GM12878 (cell line): ENCODE results near the gene ODC1. TPM values are rescaled to one million over a fixed set of nuclear protein-coding genes. Genes with fewer than 3 reads are reported as not detected.

Experiments used
- BMI1 ChIP-seq: fragments of 450-650 bp; IDR thresholded peaks from 2 replicates; pipeline ENCODE4 v1.6.1; 2016; ENCODE audit warnings: mild to moderate bottlenecking, moderate library complexity, borderline replicate concordance
- CTCF ChIP-seq, 3 experiments: IDR thresholded peaks in 2 of 3; conservative IDR thresholded peaks in 1 of 3; 2 replicates each; pipeline ENCODE4 v1.5.1; 2011; ENCODE audit warnings: low read depth in 3 of 3, low read length in 3 of 3, mild to moderate bottlenecking in 3 of 3, control low read depth in 2 of 3, moderate library complexity in 2 of 3, inconsistent platforms in 1 of 3, mixed read lengths in 1 of 3; ENCODE audit not compliant: control insufficient read depth in 2 of 3, insufficient read depth in 1 of 3; ENCODE audit errors: extremely low read depth in 1 of 3
- E2F8 ChIP-seq: fragments of 450-650 bp; IDR thresholded peaks from 2 replicates; pipeline ENCODE4 v1.6.1; 2018; ENCODE audit warnings: mild to moderate bottlenecking, low read depth, moderate library complexity; ENCODE audit not compliant: partially characterized antibody
- HDAC2 ChIP-seq: fragments of 200-600 bp; sonication (generic); IDR thresholded peaks from 2 replicates; pipeline ENCODE4 v1.6.1; 2017
- HSF1 ChIP-seq: fragments of 150-350 bp; IDR thresholded peaks from 2 replicates; pipeline ENCODE4 v1.6.1; 2014; ENCODE audit warnings: mild to moderate bottlenecking, low read depth, low read length
- IRF4 ChIP-seq: IDR thresholded peaks from 2 replicates; pipeline ENCODE4 v1.6.1; 2011; ENCODE audit warnings: low read depth, low read length
- JUND ChIP-seq: IDR thresholded peaks from 2 replicates; pipeline ENCODE4 v1.6.1; 2012; ENCODE audit warnings: low read depth, mild to moderate bottlenecking, low read length, improper control_type of control experiment, moderate library complexity
- MEF2A ChIP-seq: IDR thresholded peaks from 2 replicates; pipeline ENCODE4 v1.6.1; 2011; ENCODE audit warnings: low read depth, mild to moderate bottlenecking, low read length, moderate library complexity; ENCODE audit not compliant: insufficient read depth
- MYB ChIP-seq: fragments of 150-350 bp; IDR thresholded peaks from 2 replicates; pipeline ENCODE4 v1.6.1; 2014; ENCODE audit warnings: mild to moderate bottlenecking, low read depth, low read length, borderline replicate concordance
- RB1 ChIP-seq: fragments of 450-650 bp; formaldehyde crosslinking; IDR thresholded peaks from 2 replicates; pipeline ENCODE4 v1.6.1; 2017; ENCODE audit warnings: mild to moderate bottlenecking, borderline replicate concordance
- SPI1 ChIP-seq: IDR thresholded peaks from 2 replicates; pipeline ENCODE4 v1.6.1; 2011; ENCODE audit warnings: low read depth, mild to moderate bottlenecking, low read length, moderate library complexity, borderline replicate concordance; ENCODE audit not compliant: insufficient read depth
- ZBED1 ChIP-seq: IDR thresholded peaks from 2 replicates; pipeline ENCODE4 v1.6.1; 2016; ENCODE audit warnings: borderline replicate concordance
- ZNF274 ChIP-seq: IDR thresholded peaks from one replicate; pipeline ENCODE4 v1.8.0; 2011; ENCODE audit not compliant: insufficient read length, insufficient read depth
- ZNF622 ChIP-seq: fragments of 450-650 bp; IDR thresholded peaks from 2 replicates; pipeline ENCODE4 v1.6.1; 2017; ENCODE audit warnings: mild to moderate bottlenecking, inconsistent platforms
- ZSCAN29 ChIP-seq: fragments of 450-650 bp; IDR thresholded peaks from 2 replicates; pipeline ENCODE4 v1.6.1; 2017; ENCODE audit warnings: mild to moderate bottlenecking, moderate library complexity
- polyA plus RNA-seq, 11 experiments: library from polyadenylated mRNA; depleted of rRNA in 4 of 11; unstranded in 6 of 11; stranded (reverse) in 5 of 11; fragments of >200 nt; fragmentation: Nextera tagmentation in 4 of 11; fragmentation: Illumina TruSeq in 1 of 11; extraction: Ambion mirVana in 4 of 11; extraction: Trizol in 1 of 11; gene quantifications; 1 replicate in 1 of 11; 2 replicates in 10 of 11; pipeline versions ENCODE4 v1.2.1 to v1.2.3, GENCODE V29; 2011 to 2016; ENCODE audit warnings: inconsistent platforms in 2 of 11, missing spikeins in 2 of 11, low read depth in 1 of 11
- total RNA-seq, 4 experiments: library from RNA; depleted of rRNA in 3 of 4; stranded (reverse); fragments of >200 nt in 3 of 4; fragmentation: Illumina TruSeq in 1 of 4; extraction: Trizol in 1 of 4; gene quantifications; 2 replicates each; pipeline versions ENCODE4 v1.2.1 to v1.2.3, GENCODE V29; 2013 to 2021
- TF ChIP-seq, protein P1 (sequence below): IDR thresholded peaks from 2 replicates; pipeline ENCODE4 v1.6.1; 2012; ENCODE audit warnings: low read depth, low read length, improper control_type of control experiment
- TF ChIP-seq, protein P2 (sequence below): IDR thresholded peaks from 2 replicates; pipeline ENCODE4 v1.6.1; 2012; ENCODE audit warnings: low read length, inconsistent platforms
- TF ChIP-seq, protein P3 (sequence below): IDR thresholded peaks from 2 replicates; pipeline ENCODE4 v1.6.1; 2011; ENCODE audit warnings: low read depth, mild to moderate bottlenecking, low read length, moderate library complexity, borderline replicate concordance; ENCODE audit errors: extremely low read depth

Gene ODC1
- total and polyA plus RNA-seq, 10 of the 15 experiments (the other 5 are each of a cell fraction or from before 2014, with no cell fraction given): 68.5 to 441 (median 340) TPM

DNA sequence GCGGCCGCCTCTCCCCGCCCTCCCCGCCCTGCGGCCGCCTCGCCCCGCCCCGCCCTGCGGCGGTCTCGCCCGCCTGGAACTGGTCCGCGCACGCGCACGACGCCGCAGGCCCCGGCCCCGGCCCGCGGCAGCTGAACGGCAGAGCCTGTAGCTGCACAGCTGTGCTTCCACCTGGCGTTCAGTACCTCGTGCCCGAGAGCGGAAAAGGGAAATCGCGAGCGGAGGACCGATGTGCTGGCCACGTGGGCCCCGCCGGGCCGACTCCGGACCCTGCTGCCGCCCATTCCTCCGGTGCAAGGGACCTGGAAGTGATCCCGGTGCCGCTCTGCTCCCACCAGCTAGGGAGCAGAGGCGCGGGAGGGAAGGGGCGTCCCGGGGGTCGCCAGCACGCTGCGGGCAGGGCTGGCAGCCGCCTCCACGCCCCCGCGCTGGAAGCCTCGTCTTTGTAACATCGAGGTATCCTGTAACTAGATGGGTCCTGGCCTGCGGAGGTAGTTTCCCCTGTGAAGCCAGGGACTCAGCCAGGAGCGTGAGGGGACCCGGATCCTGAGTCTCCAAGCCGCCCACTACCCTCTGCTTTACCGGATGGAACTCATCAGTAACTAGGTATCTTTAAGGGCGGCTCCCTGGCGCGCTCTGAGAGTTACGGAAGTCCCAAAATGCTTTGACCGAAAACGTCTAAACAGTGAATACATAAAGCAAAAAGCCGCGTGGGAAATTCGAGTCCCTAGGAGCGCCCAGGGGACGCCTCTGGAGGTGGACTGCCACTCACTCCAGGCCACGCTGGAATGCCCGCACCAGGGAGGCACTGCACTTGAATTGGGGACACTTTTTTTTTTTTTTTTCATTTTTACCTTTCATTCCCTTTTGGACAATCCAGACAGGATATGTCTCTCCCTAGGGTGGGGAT lies 704 bp upstream of the ODC1 start (continued):
- TF ChIP-seq, protein P1, sequence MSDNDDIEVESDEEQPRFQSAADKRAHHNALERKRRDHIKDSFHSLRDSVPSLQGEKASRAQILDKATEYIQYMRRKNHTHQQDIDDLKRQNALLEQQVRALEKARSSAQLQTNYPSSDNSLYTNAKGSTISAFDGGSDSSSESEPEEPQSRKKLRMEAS: peak; percentile 99
- TF ChIP-seq MEF2A (no peak), ZSCAN29 (no peak), MYB (no peak), CTCF (IDR thresholded peaks at IDR 0.05 in 2 of 3, conservative IDR thresholded peaks at IDR 0.05 in 1 of 3; ENCODE audit: control insufficient read depth in 2 of 3, extremely low read depth in 1 of 3, insufficient read depth in 1 of 3, low read depth in 3 of 3, low read length in 3 of 3) (peak in 2 of 3 experiments; percentile 23 to 39; a peak in 3 of 6 replicates), E2F8 (no peak), ZNF622 (no peak), RB1 (peak; percentile 78; the same call in 1 of the 2 replicates), SPI1 (0 out of 2 replicates have a peak, but pooled peaks have one; percentile 19), BMI1 (no peak), IRF4 (no peak), HDAC2 (no peak), HSF1 (no peak), ZNF274 (no peak), JUND (no peak), ZBED1 (no peak)
- TF ChIP-seq, protein P2, sequence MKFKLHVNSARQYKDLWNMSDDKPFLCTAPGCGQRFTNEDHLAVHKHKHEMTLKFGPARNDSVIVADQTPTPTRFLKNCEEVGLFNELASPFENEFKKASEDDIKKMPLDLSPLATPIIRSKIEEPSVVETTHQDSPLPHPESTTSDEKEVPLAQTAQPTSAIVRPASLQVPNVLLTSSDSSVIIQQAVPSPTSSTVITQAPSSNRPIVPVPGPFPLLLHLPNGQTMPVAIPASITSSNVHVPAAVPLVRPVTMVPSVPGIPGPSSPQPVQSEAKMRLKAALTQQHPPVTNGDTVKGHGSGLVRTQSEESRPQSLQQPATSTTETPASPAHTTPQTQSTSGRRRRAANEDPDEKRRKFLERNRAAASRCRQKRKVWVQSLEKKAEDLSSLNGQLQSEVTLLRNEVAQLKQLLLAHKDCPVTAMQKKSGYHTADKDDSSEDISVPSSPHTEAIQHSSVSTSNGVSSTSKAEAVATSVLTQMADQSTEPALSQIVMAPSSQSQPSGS: no peak
- TF ChIP-seq, protein P3, sequence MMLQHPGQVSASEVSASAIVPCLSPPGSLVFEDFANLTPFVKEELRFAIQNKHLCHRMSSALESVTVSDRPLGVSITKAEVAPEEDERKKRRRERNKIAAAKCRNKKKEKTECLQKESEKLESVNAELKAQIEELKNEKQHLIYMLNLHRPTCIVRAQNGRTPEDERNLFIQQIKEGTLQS: peak; percentile 32; the same call in 1 of the 2 replicates
